Upper lobe of right lung (tissue), 1 donor: ENCODE measurements around the gene AMDHD1. TPM values are rescaled to one million over a fixed set of nuclear protein-coding genes. Genes with fewer than 3 reads are reported as not detected.
A peak's percentile ranks its signal among the peaks of the same experiment; 100 is the strongest.

ENCODE experiments used
- ATAC-seq: fragments of 200-7000 bp; cut with Tn5 transposase; one replicate; pipeline ENCODE4 v1.9.1; 2020; ENCODE audit warnings: mild to moderate bottlenecking, moderate library complexity
- DNase-seq: peaks from one replicate; pipeline ENCODE4 v3.0.0-alpha.2; 2020
- H3K27ac ChIP-seq: fragments of 200-600 bp; one replicate; pipeline ENCODE4 v1.8.0; 2022
- H3K27me3 ChIP-seq: fragments of 200-600 bp; one replicate; pipeline ENCODE4 v1.8.0; 2022; ENCODE audit warnings: mild to moderate bottlenecking
- H3K36me3 ChIP-seq: fragments of 200-600 bp; one replicate; pipeline ENCODE4 v1.8.0; 2022
- H3K4me1 ChIP-seq: fragments of 200-600 bp; one replicate; pipeline ENCODE4 v1.8.0; 2022
- H3K4me3 ChIP-seq: fragments of 200-600 bp; one replicate; pipeline ENCODE4 v1.8.0; 2022; ENCODE audit warnings: mild to moderate bottlenecking
- H3K9me3 ChIP-seq: fragments of 200-600 bp; one replicate; pipeline ENCODE4 v1.8.0; 2022
- CTCF ChIP-seq: fragments of 200-600 bp; IDR thresholded peaks from one replicate; pipeline ENCODE4 v1.8.0; 2022; ENCODE audit warnings: antibody characterized with exemption
- intact Hi-C: fragments of 100-400 bp; cut with DNase I; formaldehyde crosslinking; loops from one replicate; pipeline ENCODE4 v1.11.0; 2022
- total RNA-seq: library from RNA; stranded (reverse); fragmentation: NEBNext Ultra II Directional; extraction: Animal tissue kit (Norgen Biotek cat#: 25700); gene quantifications from one replicate; pipeline ENCODE4 v1.2.1, GENCODE V29; 2021
- donor health status: DM: no; HTN: yes; CAD: no; lungs with severe emphysema.

The AMDHD1 gene
- total RNA-seq, 1 donor from 2014 or later = 1.4 TPM

- H3K4me3 ChIP-seq = no peak overlapping the region
- TF ChIP-seq CTCF = no peak
- H3K4me1 ChIP-seq = no peaks in the 10 kb centered on the region
- H3K9me3 ChIP-seq = no peaks in the 10 kb centered on the region
- H3K27me3 ChIP-seq = no peaks in the 10 kb centered on the region
- no peak overlapping the region for H3K27ac ChIP-seq
- no peaks in the 10 kb centered on the region for H3K36me3 ChIP-seq
- intact Hi-C loops = no loop called here
- ATAC-seq (no peak), DNase-seq (no peak)
Measured at GRCh38 chr12:95990136-95990535, 47.0 kb downstream of the AMDHD1 start.

- Histone ChIP-seq H3K27me3 (no peaks in the 10 kb centered on the region), H3K4me1 (peaks cover 23% of the 10 kb centered on the region), H3K36me3 (no peaks in the 10 kb centered on the region), H3K4me3 (no peak overlapping the region), H3K9me3 (no peaks in the 10 kb centered on the region), H3K27ac (no peak overlapping the region)
- DNase-seq (no peak), ATAC-seq (no peak)
- TF ChIP-seq CTCF = no peak
- intact Hi-C loops = no loop called here
Measured at GRCh38 chr12:95993907-95994306, 50.8 kb downstream of the AMDHD1 start.

GRCh38 chr12:95994476-95994875, 51.3 kb downstream of the AMDHD1 start:
- Histone ChIP-seq H3K27ac (no peak overlapping the region), H3K9me3 (no peaks in the 10 kb centered on the region), H3K27me3 (no peaks in the 10 kb centered on the region), H3K36me3 (no peaks in the 10 kb centered on the region), H3K4me3 (no peak overlapping the region), H3K4me1 (peaks cover 23% of the 10 kb centered on the region)
- intact Hi-C loops = no loop called here
- no peak for ATAC-seq
- no peak for DNase-seq
- no peak for TF ChIP-seq CTCF

- H3K27me3 ChIP-seq = no peaks in the 10 kb centered on the region
- intact Hi-C loops = no loop called here
- ATAC-seq = peak; percentile 60
Measured at GRCh38 chr12:95995238-95996031, 52.3 kb downstream of the AMDHD1 start.

GRCh38 chr12:95996034-95996658, 53.0 kb downstream of the AMDHD1 start, which contains the start of gene HAL:
HAL (minus strand) TSS chr12:95996344; CDS start chr12:95995910, 434 bp downstream.
- Histone ChIP-seq H3K27me3 (no peaks in the 10 kb centered on the region), H3K27ac (peak within 1 kb of the TSS; percentile 43), H3K4me1 (peaks cover 23% of the 10 kb centered on the region), H3K36me3 (peaks cover 15% of the 10 kb centered on the region), H3K4me3 (no peak within 1 kb of the TSS), H3K9me3 (no peaks in the 10 kb centered on the region)
- no peak for TF ChIP-seq CTCF
- intact Hi-C loops = no loop called here
- ATAC-seq (peak; percentile 77), DNase-seq (peak; percentile 67)

More at GRCh38 chr12:95995238-95996031, 52.3 kb downstream of the AMDHD1 start:
- DNase-seq = peak; percentile 65
- H3K36me3 ChIP-seq = peaks cover 8% of the 10 kb centered on the region
- peaks cover 23% of the 10 kb centered on the region for H3K4me1 ChIP-seq
- no peak for TF ChIP-seq CTCF
- H3K9me3 ChIP-seq = no peaks in the 10 kb centered on the region
- H3K4me3 ChIP-seq = no peak overlapping the region
- no peak overlapping the region for H3K27ac ChIP-seq
